ENCODE measurements around the gene CDH13.

CDH13 gene

GRCh38 chr16:83366228-83366627 is 739.5 kb downstream of the CDH13 start (continued):
- TF ChIP-seq, protein P1, sequence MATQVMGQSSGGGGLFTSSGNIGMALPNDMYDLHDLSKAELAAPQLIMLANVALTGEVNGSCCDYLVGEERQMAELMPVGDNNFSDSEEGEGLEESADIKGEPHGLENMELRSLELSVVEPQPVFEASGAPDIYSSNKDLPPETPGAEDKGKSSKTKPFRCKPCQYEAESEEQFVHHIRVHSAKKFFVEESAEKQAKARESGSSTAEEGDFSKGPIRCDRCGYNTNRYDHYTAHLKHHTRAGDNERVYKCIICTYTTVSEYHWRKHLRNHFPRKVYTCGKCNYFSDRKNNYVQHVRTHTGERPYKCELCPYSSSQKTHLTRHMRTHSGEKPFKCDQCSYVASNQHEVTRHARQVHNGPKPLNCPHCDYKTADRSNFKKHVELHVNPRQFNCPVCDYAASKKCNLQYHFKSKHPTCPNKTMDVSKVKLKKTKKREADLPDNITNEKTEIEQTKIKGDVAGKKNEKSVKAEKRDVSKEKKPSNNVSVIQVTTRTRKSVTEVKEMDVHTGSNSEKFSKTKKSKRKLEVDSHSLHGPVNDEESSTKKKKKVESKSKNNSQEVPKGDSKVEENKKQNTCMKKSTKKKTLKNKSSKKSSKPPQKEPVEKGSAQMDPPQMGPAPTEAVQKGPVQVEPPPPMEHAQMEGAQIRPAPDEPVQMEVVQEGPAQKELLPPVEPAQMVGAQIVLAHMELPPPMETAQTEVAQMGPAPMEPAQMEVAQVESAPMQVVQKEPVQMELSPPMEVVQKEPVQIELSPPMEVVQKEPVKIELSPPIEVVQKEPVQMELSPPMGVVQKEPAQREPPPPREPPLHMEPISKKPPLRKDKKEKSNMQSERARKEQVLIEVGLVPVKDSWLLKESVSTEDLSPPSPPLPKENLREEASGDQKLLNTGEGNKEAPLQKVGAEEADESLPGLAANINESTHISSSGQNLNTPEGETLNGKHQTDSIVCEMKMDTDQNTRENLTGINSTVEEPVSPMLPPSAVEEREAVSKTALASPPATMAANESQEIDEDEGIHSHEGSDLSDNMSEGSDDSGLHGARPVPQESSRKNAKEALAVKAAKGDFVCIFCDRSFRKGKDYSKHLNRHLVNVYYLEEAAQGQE (tag by site-specific recombination; IDR thresholded peaks at IDR 0.05), result no peak
- no peak for TF ChIP-seq ZBTB11 (tag by site-specific recombination; conservative IDR thresholded peaks at IDR 0.05; ENCODE audit: low read depth)
- TF ChIP-seq, protein P2, sequence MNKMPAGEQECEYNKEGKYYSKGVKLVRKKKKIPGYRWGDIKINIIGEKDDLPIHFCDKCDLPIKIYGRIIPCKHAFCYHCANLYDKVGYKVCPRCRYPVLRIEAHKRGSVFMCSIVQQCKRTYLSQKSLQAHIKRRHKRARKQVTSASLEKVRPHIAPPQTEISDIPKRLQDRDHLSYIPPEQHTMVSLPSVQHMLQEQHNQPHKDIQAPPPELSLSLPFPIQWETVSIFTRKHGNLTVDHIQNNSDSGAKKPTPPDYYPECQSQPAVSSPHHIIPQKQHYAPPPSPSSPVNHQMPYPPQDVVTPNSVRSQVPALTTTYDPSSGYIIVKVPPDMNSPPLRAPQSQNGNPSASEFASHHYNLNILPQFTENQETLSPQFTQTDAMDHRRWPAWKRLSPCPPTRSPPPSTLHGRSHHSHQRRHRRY (tag by site-specific recombination; IDR thresholded peaks at IDR 0.05), result no peak
- no peak for TF ChIP-seq ZSCAN23 (tag by site-specific recombination; IDR thresholded peaks at IDR 0.05)

DNA sequence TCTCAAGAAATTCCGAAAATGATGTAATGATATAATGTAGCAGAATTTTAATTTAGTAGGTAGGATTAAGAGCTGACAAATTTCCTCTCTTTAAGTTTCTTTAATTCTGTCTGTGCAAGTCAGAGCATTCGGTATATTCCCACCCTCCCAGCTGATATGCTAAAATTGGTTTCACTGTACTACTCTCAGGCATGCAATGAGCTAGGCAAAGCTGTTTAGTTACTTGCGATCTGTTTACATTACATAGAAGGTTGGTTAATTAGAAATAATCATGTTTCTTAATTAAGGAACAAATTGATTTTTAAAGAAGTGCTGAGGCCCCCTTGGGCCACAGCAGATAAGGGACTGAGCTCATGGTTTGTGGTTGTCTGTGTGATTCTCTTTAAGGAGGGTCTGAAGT is 748.2 kb downstream of the CDH13 start:
- ChIA-PET CTCF (no interaction called here), POLR2A (no interaction called here)
- Histone ChIP-seq H3K4me3 (ENCODE audit: low read depth, low read length) (no peak overlapping the region), H3K9me3 (ENCODE audit: control insufficient read depth, insufficient read depth, low read depth, low read length) (no peaks in the 10 kb centered on the region), H3K4me1 (ENCODE audit: control insufficient read depth, insufficient read depth, low read length) (no peaks in the 10 kb centered on the region), H3K36me3 (ENCODE audit: control insufficient read depth in 2 of 2, insufficient read depth in 1 of 2, low read length in 2 of 2) (no peaks in the 10 kb centered on the region), H3K27ac (ENCODE audit: extremely low read depth, low read depth, low read length) (no peak overlapping the region)
- TF ChIP-seq ZNF266 (tag by site-specific recombination; IDR thresholded peaks at IDR 0.05; ENCODE audit: low read depth) (no peak), GLI2 (tag by site-specific recombination; IDR thresholded peaks at IDR 0.05; ENCODE audit: borderline replicate concordance, low read depth) (no peak), ZNF404 (tag by site-specific recombination; IDR thresholded peaks at IDR 0.05) (no peak), ZNF302 (tag by site-specific recombination; IDR thresholded peaks at IDR 0.05; ENCODE audit: low read depth) (no peak), ZNF701 (tag by site-specific recombination; IDR thresholded peaks at IDR 0.05) (no peak), BCL11A (tag by site-specific recombination; IDR thresholded peaks at IDR 0.05; ENCODE audit: low read depth) (no peak), ZXDB (tag by site-specific recombination; IDR thresholded peaks at IDR 0.05) (no peak), ZNF658 (tag by site-specific recombination; IDR thresholded peaks at IDR 0.05) (no peak), ZNF174 (tag by site-specific recombination; IDR thresholded peaks at IDR 0.05) (no peak), ZNF677 (tag by site-specific recombination; IDR thresholded peaks at IDR 0.05) (no peak), ZNF223 (tag by site-specific recombination; IDR thresholded peaks at IDR 0.05) (no peak), HOXA7 (CRISPR knock-in tag; IDR thresholded peaks at IDR 0.05; ENCODE audit: borderline replicate concordance) (no peak), BCL11B (tag by site-specific recombination; IDR thresholded peaks at IDR 0.05; ENCODE audit: low read depth) (no peak), KLF1 (tag by site-specific recombination; IDR thresholded peaks at IDR 0.05) (no peak)
- TF ChIP-seq, protein P3, sequence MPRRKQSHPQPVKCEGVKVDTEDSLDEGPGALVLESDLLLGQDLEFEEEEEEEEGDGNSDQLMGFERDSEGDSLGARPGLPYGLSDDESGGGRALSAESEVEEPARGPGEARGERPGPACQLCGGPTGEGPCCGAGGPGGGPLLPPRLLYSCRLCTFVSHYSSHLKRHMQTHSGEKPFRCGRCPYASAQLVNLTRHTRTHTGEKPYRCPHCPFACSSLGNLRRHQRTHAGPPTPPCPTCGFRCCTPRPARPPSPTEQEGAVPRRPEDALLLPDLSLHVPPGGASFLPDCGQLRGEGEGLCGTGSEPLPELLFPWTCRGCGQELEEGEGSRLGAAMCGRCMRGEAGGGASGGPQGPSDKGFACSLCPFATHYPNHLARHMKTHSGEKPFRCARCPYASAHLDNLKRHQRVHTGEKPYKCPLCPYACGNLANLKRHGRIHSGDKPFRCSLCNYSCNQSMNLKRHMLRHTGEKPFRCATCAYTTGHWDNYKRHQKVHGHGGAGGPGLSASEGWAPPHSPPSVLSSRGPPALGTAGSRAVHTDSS (tag by site-specific recombination; IDR thresholded peaks at IDR 0.05), result no peak
- TF ChIP-seq, protein P4, sequence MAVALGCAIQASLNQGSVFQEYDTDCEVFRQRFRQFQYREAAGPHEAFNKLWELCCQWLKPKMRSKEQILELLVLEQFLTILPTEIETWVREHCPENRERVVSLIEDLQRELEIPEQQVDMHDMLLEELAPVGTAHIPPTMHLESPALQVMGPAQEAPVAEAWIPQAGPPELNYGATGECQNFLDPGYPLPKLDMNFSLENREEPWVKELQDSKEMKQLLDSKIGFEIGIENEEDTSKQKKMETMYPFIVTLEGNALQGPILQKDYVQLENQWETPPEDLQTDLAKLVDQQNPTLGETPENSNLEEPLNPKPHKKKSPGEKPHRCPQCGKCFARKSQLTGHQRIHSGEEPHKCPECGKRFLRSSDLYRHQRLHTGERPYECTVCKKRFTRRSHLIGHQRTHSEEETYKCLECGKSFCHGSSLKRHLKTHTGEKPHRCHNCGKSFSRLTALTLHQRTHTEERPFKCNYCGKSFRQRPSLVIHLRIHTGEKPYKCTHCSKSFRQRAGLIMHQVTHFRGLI (tag by site-specific recombination; IDR thresholded peaks at IDR 0.05), result no peak
- TF ChIP-seq, protein P5, sequence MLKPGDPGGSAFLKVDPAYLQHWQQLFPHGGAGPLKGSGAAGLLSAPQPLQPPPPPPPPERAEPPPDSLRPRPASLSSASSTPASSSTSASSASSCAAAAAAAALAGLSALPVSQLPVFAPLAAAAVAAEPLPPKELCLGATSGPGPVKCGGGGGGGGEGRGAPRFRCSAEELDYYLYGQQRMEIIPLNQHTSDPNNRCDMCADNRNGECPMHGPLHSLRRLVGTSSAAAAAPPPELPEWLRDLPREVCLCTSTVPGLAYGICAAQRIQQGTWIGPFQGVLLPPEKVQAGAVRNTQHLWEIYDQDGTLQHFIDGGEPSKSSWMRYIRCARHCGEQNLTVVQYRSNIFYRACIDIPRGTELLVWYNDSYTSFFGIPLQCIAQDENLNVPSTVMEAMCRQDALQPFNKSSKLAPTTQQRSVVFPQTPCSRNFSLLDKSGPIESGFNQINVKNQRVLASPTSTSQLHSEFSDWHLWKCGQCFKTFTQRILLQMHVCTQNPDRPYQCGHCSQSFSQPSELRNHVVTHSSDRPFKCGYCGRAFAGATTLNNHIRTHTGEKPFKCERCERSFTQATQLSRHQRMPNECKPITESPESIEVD (tag by site-specific recombination; IDR thresholded peaks at IDR 0.05), result no peak

Data from HEK293 (cell line).